Endothelial cell of umbilical vein (primary cell): ENCODE data around the gene DEUP1.

ENCODE experiments used
- CTCF ChIP-seq, 2 donors: IDR thresholded peaks; 1 replicate in 1 of 2; 2 replicates in 1 of 2; pipeline ENCODE4 v1.5.1; 2011; ENCODE audit warnings: low read length in 2 of 2, mild to moderate bottlenecking in 2 of 2, moderate library complexity in 2 of 2, control low read depth in 1 of 2, inconsistent platforms in 1 of 2, low read depth in 1 of 2; ENCODE audit not compliant: insufficient read depth in 1 of 2; ENCODE audit errors: extremely low read depth in 1 of 2
- EZH2 ChIP-seq: IDR thresholded peaks from 2 replicates; pipeline ENCODE4 v1.6.1; 2012; ENCODE audit warnings: borderline replicate concordance, low read depth, mild to moderate bottlenecking, moderate library complexity, low read length, inconsistent platforms; ENCODE audit not compliant: severe bottlenecking
- JUN ChIP-seq: IDR thresholded peaks from 2 replicates; pipeline ENCODE4 v1.6.1; 2011; ENCODE audit warnings: borderline replicate concordance, low read depth; ENCODE audit not compliant: insufficient read length, insufficient read depth
- POLR2A ChIP-seq: IDR thresholded peaks from 2 replicates; pipeline ENCODE4 v1.6.1; 2012; ENCODE audit warnings: low read depth, mild to moderate bottlenecking, control low read depth, low read length
- POLR2AphosphoS5 ChIP-seq: IDR thresholded peaks from 2 replicates; pipeline ENCODE4 v1.6.1; 2012; ENCODE audit warnings: low read depth, mild to moderate bottlenecking, control low read depth, low read length, moderate library complexity; ENCODE audit not compliant: insufficient read depth

- TF ChIP-seq POLR2AphosphoS5 (no peak), CTCF (IDR thresholded peaks at IDR 0.05; ENCODE audit: extremely low read depth in 1 of 2, insufficient read depth in 1 of 2, low read depth in 1 of 2, low read length in 2 of 2) (no peak), JUN (no peak), EZH2 (no peak), POLR2A (no peak)
Observed at GRCh38 chr11:93458286-93458685, 127.7 kb downstream of the DEUP1 start.
